ENCODE data around the gene ENO2.

GRCh38 chr12:6871052-6871957 lies 43.1 kb upstream of the ENO2 start:
- TF ChIP-seq POLR2A (IDR thresholded peaks at IDR 0.05) (no peak), CTCF (IDR thresholded peaks at IDR 0.05) (no peak)
